KMS-11 (cell line): ENCODE measurements around the gene SLC7A8.

Experiments used
- H2AFZ ChIP-seq: fragments of 200-600 bp; sonication (generic); 2 replicates; pipeline ENCODE4 v1.6.1; 2016; ENCODE audit warnings: antibody characterized with exemption, mixed run types, low read depth
- H3K27ac ChIP-seq: fragments of 200-600 bp; sonication (generic); 2 replicates; pipeline ENCODE4 v1.6.1; 2016; ENCODE audit warnings: mild to moderate bottlenecking, mixed run types
- H3K27me3 ChIP-seq: fragments of 200-600 bp; sonication (generic); 2 replicates; pipeline ENCODE4 v1.6.1; 2017; ENCODE audit warnings: mild to moderate bottlenecking, low read depth, mixed run types, moderate library complexity; ENCODE audit not compliant: insufficient read depth
- H3K36me3 ChIP-seq: fragments of 200-600 bp; sonication (generic); 2 replicates; pipeline ENCODE4 v1.6.1; 2017; ENCODE audit warnings: mild to moderate bottlenecking, mixed run types; ENCODE audit not compliant: insufficient read depth
- H3K4me1 ChIP-seq: fragments of 200-600 bp; sonication (generic); 2 replicates; pipeline ENCODE4 v1.6.1; 2016; ENCODE audit warnings: mild to moderate bottlenecking, low read depth, mixed run types; ENCODE audit not compliant: poor library complexity, severe bottlenecking
- H3K4me2 ChIP-seq: fragments of 200-600 bp; sonication (generic); 2 replicates; pipeline ENCODE4 v1.7.0; 2016; ENCODE audit warnings: mild to moderate bottlenecking, mixed run types
- H3K4me3 ChIP-seq: fragments of 200-600 bp; sonication (generic); IDR thresholded peaks from 2 replicates; pipeline ENCODE4 v1.6.1; 2017; ENCODE audit warnings: low read depth, low read length, mixed read lengths; ENCODE audit not compliant: insufficient read depth
- H3K79me2 ChIP-seq: fragments of 200-600 bp; sonication (generic); 2 replicates; pipeline ENCODE4 v1.6.1; 2016; ENCODE audit warnings: low read depth, mixed run types; ENCODE audit not compliant: insufficient read depth
- H3K9ac ChIP-seq: fragments of 200-600 bp; sonication (generic); 2 replicates; pipeline ENCODE4 v1.6.1; 2016; ENCODE audit warnings: mild to moderate bottlenecking, mixed run types
- H4K20me1 ChIP-seq: fragments of 200-600 bp; sonication (generic); 2 replicates; pipeline ENCODE4 v1.6.1; 2016; ENCODE audit warnings: mild to moderate bottlenecking, mixed run types; ENCODE audit not compliant: insufficient read depth
- CTCF ChIP-seq: fragments of 200-600 bp; sonication (generic); conservative IDR thresholded peaks from 2 replicates; pipeline ENCODE4 v1.6.1; 2017; ENCODE audit warnings: low read depth, mild to moderate bottlenecking, antibody characterized with exemption, low read length, moderate library complexity, mixed read lengths

Gene SLC7A8

GRCh38 chr14:23140371-23140770, 43.1 kb downstream of the SLC7A8 start:
- Histone ChIP-seq H3K36me3 (no peaks in the 10 kb centered on the region), H3K27me3 (no peaks in the 10 kb centered on the region), H3K4me2 (no peak overlapping the region), H4K20me1 (no peaks in the 10 kb centered on the region), H3K4me3 (no peak overlapping the region), H3K4me1 (no peaks in the 10 kb centered on the region), H3K9ac (no peak overlapping the region), H3K79me2 (no peaks in the 10 kb centered on the region), H2AFZ (no peak overlapping the region), H3K27ac (no peak overlapping the region)
- TF ChIP-seq CTCF: no peak

- Histone ChIP-seq H3K79me2 (no peaks in the 10 kb centered on the region), H3K9ac (no peak overlapping the region), H4K20me1 (no peaks in the 10 kb centered on the region), H3K4me1 (no peaks in the 10 kb centered on the region), H3K36me3 (no peaks in the 10 kb centered on the region), H2AFZ (no peak overlapping the region), H3K27ac (no peak overlapping the region), H3K4me3 (no peak overlapping the region), H3K4me2 (no peak overlapping the region), H3K27me3 (no peaks in the 10 kb centered on the region)
- no peak for TF ChIP-seq CTCF
Measured at GRCh38 chr14:23139874-23140273, 43.6 kb downstream of the SLC7A8 start.

GRCh38 chr14:23137813-23138535, 45.5 kb downstream of the SLC7A8 start:
- Histone ChIP-seq H3K4me3 (no peak overlapping the region), H3K27ac (no peak overlapping the region), H3K4me2 (no peak overlapping the region), H3K4me1 (no peaks in the 10 kb centered on the region), H2AFZ (no peak overlapping the region), H3K9ac (no peak overlapping the region), H3K36me3 (no peaks in the 10 kb centered on the region), H3K27me3 (no peaks in the 10 kb centered on the region), H3K79me2 (no peaks in the 10 kb centered on the region), H4K20me1 (no peaks in the 10 kb centered on the region)
- TF ChIP-seq CTCF: no peak

- no peak overlapping the region for H3K4me2 ChIP-seq
- no peaks in the 10 kb centered on the region for H3K4me1 ChIP-seq
- H3K79me2 ChIP-seq: no peaks in the 10 kb centered on the region
- H3K9ac ChIP-seq: no peak overlapping the region
- no peak for TF ChIP-seq CTCF
- no peaks in the 10 kb centered on the region for H4K20me1 ChIP-seq
- H3K27ac ChIP-seq: no peak overlapping the region
- no peaks in the 10 kb centered on the region for H3K36me3 ChIP-seq
- H3K27me3 ChIP-seq: no peaks in the 10 kb centered on the region
- no peak overlapping the region for H2AFZ ChIP-seq
- no peak overlapping the region for H3K4me3 ChIP-seq
Measured at GRCh38 chr14:23137192-23137812, 46.2 kb downstream of the SLC7A8 start.
